GM21390 (cell line): ENCODE results near the gene ARMC7.

Experiments used
- ATAC-seq: cut with Tn5 transposase; IDR thresholded peaks from one replicate; pipeline ENCODE4 v1.9.1; 2021; ENCODE audit not compliant: unreplicated experiment

Gene ARMC7

GRCh38 chr17:75077496-75078283, 32.1 kb upstream of the ARMC7 start:
- no peak for ATAC-seq

GRCh38 chr17:75078284-75079022, 31.3 kb upstream of the ARMC7 start:
- no peak for ATAC-seq

GRCh38 chr17:75079023-75079373, 30.8 kb upstream of the ARMC7 start:
- no peak for ATAC-seq

GRCh38 chr17:75081611-75082540, 27.9 kb upstream of the ARMC7 start:
- no peak for ATAC-seq

- no peak for ATAC-seq
Measured at GRCh38 chr17:75082683-75083082, 27.1 kb upstream of the ARMC7 start.

GRCh38 chr17:75084039-75084660, 25.6 kb upstream of the ARMC7 start:
- ATAC-seq: no peak

GRCh38 chr17:75086496-75087181, 23.1 kb upstream of the ARMC7 start:
- no peak for ATAC-seq

- no peak for ATAC-seq
Measured at GRCh38 chr17:75087182-75087557, 22.6 kb upstream of the ARMC7 start.

- no peak for ATAC-seq
Measured at GRCh38 chr17:75087558-75088453, 22.0 kb upstream of the ARMC7 start, which contains the start of gene SLC16A5. TSS of gene SLC16A5 (plus strand) at chr17:75087954. CDS start at chr17:75093637, 5,683 bp downstream.

GRCh38 chr17:75088465-75089417, 21.0 kb upstream of the ARMC7 start:
- ATAC-seq: no peak

- ATAC-seq: no peak
Measured at GRCh38 chr17:75090871-75091854, 18.6 kb upstream of the ARMC7 start.

- ATAC-seq: no peak
Measured at GRCh38 chr17:75091855-75092327, 17.9 kb upstream of the ARMC7 start.

GRCh38 chr17:75093548-75094158, 16.1 kb upstream of the ARMC7 start:
- ATAC-seq: no peak

- no peak for ATAC-seq
Measured at GRCh38 chr17:75094871-75095399, 14.8 kb upstream of the ARMC7 start.

- ATAC-seq: no peak
Measured at GRCh38 chr17:75096082-75096625, 13.6 kb upstream of the ARMC7 start.

- ATAC-seq: no peak
Measured at GRCh38 chr17:75097865-75098264, 11.9 kb upstream of the ARMC7 start.
